Measurements from ENCODE around the gene MAP2K6.
A peak's percentile ranks its signal among the peaks of the same experiment; 100 is the strongest.

The MAP2K6 gene

DNA sequence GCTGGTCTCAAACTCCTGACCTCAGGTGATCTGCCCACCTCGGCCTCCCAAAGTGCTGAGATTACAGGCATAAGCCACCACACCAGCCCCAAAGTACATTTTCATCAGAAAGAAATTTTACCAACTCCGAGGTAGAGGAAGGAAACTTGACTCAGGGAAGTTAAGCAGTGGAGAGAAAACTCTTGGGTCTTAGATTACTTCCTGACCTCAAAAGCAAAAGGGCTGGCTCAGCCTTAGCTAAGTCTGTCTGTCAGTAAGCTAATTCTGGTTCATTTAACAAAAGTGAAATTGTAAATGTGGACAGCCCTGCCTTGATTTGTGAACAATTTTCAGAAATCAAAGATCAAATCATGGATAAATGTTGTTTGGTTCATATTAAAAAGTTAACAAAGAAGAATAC, 30.6 kb downstream of the MAP2K6 start:
- Histone ChIP-seq H3K4me3 (ENCODE audit: low read length) (no peak overlapping the region), H3K9me3 (ENCODE audit: control insufficient read depth, low read length) (peaks cover 12% of the 10 kb centered on the region), H3K9ac (ENCODE audit: low read length) (no peak overlapping the region), H3K4me1 (ENCODE audit: control insufficient read depth, insufficient read depth, low read length) (no peaks in the 10 kb centered on the region), H3K36me3 (ENCODE audit: control insufficient read depth, insufficient read depth, low read length, severe bottlenecking) (no peaks in the 10 kb centered on the region), H3K27me3 (replicated peaks; ENCODE audit: control insufficient read depth, insufficient read depth, low read length) (no peaks in the 10 kb centered on the region)
- DNase-seq (ENCODE audit: low read depth): no peak

DNA sequence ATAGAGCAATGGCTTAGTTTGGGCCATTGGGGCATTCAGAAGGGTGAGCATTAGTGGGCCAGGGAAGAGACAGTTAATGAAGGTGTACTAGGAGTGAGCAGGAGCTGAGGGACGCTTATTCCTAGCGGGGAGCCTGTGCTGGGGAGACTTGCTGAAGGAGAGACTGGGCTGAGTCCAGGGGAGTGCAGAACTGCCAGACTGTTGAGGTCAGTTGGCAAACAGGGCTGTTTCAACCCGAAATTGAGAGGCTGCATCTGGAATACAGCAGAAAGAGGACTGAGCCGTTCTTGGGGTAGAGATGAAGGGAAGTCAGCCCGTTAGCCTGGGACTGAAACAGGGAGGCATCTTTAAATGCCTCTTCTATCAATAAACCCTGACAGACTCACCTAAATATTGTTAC, 33.2 kb downstream of the MAP2K6 start:
- H3K9me3 ChIP-seq (ENCODE audit: control insufficient read depth, low read length): no peaks in the 10 kb centered on the region
- H3K27me3 ChIP-seq (replicated peaks; ENCODE audit: control insufficient read depth, insufficient read depth, low read length): no peaks in the 10 kb centered on the region
- no peaks in the 10 kb centered on the region for H3K36me3 ChIP-seq (ENCODE audit: control insufficient read depth, insufficient read depth, low read length, severe bottlenecking)
- H3K4me3 ChIP-seq (ENCODE audit: low read length): no peak overlapping the region
- no peaks in the 10 kb centered on the region for H3K4me1 ChIP-seq (ENCODE audit: control insufficient read depth, insufficient read depth, low read length)
- no peak for DNase-seq (ENCODE audit: low read depth)
- H3K9ac ChIP-seq (ENCODE audit: low read length): no peak overlapping the region

DNA sequence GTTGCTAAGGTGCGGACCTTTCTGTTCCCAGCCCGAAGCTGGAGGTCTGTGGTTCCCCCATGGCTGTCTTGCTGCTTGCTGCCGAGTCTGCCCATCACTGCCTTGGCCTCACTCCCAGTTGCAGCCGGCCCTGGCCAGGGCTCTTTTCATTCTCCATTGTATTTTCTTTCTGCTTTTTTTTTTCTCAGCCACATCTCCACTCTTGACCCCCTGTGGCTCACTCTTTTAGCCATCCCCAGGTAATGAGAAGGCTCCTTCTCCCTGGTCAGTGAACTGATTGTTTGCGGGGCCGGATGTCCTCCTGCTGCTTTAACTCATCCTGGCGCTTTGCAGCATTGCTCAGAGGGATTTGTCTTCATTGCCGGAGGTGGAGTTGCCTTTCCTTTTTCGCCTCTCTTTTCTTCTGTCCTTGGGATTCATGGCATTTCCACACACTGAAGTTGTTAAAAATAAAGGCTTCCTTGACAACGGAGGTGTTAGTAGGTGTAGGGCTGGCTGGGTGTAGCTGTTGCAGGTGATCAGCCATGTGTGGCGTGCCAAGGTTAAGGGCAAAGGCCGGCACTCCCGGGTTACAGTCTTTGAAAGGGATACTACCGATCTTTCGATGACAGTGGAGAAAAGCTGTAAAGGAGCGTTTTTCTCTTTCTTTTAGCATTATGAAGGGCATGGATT, 34.1 kb downstream of the MAP2K6 start:
- Histone ChIP-seq H3K4me1 (ENCODE audit: control insufficient read depth, insufficient read depth, low read length) (no peaks in the 10 kb centered on the region), H3K9me3 (ENCODE audit: control insufficient read depth, low read length) (no peaks in the 10 kb centered on the region), H3K4me3 (ENCODE audit: low read length) (peak overlapping the region; percentile 42), H3K36me3 (ENCODE audit: control insufficient read depth, insufficient read depth, low read length, severe bottlenecking) (no peaks in the 10 kb centered on the region), H3K27me3 (replicated peaks; ENCODE audit: control insufficient read depth, insufficient read depth, low read length) (no peaks in the 10 kb centered on the region), H3K9ac (ENCODE audit: low read length) (no peak overlapping the region)
- DNase-seq (ENCODE audit: low read depth): peak; percentile 4

DNA sequence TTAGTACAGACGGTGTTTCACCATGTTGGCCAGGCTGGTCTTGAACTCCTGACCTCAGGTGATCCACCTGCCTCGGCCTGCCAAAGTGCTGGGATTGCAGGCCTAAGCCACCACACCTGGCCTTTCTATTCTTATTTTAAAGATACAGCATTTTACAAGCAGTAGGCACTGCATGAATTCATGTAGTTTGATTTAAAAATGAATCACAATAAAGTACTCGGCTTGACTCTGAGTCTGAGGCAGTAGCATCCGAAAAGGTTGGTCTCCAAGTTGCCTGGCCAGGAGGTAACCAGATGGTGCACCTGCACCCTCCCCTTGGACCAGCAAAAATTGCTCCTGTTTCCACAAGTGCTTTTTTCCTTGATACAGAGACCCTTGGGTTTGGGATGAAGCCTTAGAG, 35.6 kb downstream of the MAP2K6 start:
- Histone ChIP-seq H3K36me3 (ENCODE audit: control insufficient read depth, insufficient read depth, low read length, severe bottlenecking) (no peaks in the 10 kb centered on the region), H3K4me1 (ENCODE audit: control insufficient read depth, insufficient read depth, low read length) (no peaks in the 10 kb centered on the region), H3K4me3 (ENCODE audit: low read length) (no peak overlapping the region), H3K9ac (ENCODE audit: low read length) (no peak overlapping the region), H3K9me3 (ENCODE audit: control insufficient read depth, low read length) (no peaks in the 10 kb centered on the region), H3K27me3 (replicated peaks; ENCODE audit: control insufficient read depth, insufficient read depth, low read length) (no peaks in the 10 kb centered on the region)
- no peak for DNase-seq (ENCODE audit: low read depth)

DNA sequence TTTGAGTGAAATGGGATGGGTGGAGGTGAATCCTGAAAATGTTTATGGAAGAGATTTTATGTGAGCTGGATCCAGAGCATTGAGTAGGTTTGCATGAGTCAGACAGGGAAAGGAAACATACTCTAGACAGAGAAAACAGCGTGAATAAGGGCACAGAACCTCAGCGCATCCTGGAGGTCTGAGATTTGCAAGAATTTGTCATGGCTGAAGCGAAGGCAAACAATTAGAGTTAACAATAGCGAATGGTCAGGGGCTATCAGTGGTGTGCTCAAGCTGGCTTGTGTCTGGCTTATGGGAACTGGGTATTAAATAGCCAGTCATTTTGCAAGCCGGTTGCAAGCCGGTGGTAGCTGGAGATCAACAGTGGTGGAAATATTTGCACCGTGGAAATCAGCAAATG, 36.4 kb downstream of the MAP2K6 start:
- no peaks in the 10 kb centered on the region for H3K9me3 ChIP-seq (ENCODE audit: control insufficient read depth, low read length)
- H3K36me3 ChIP-seq (ENCODE audit: control insufficient read depth, insufficient read depth, low read length, severe bottlenecking): no peaks in the 10 kb centered on the region
- no peaks in the 10 kb centered on the region for H3K4me1 ChIP-seq (ENCODE audit: control insufficient read depth, insufficient read depth, low read length)
- no peaks in the 10 kb centered on the region for H3K27me3 ChIP-seq (replicated peaks; ENCODE audit: control insufficient read depth, insufficient read depth, low read length)
- DNase-seq (ENCODE audit: low read depth): no peak
- H3K9ac ChIP-seq (ENCODE audit: low read length): no peak overlapping the region
- H3K4me3 ChIP-seq (ENCODE audit: low read length): no peak overlapping the region

DNA sequence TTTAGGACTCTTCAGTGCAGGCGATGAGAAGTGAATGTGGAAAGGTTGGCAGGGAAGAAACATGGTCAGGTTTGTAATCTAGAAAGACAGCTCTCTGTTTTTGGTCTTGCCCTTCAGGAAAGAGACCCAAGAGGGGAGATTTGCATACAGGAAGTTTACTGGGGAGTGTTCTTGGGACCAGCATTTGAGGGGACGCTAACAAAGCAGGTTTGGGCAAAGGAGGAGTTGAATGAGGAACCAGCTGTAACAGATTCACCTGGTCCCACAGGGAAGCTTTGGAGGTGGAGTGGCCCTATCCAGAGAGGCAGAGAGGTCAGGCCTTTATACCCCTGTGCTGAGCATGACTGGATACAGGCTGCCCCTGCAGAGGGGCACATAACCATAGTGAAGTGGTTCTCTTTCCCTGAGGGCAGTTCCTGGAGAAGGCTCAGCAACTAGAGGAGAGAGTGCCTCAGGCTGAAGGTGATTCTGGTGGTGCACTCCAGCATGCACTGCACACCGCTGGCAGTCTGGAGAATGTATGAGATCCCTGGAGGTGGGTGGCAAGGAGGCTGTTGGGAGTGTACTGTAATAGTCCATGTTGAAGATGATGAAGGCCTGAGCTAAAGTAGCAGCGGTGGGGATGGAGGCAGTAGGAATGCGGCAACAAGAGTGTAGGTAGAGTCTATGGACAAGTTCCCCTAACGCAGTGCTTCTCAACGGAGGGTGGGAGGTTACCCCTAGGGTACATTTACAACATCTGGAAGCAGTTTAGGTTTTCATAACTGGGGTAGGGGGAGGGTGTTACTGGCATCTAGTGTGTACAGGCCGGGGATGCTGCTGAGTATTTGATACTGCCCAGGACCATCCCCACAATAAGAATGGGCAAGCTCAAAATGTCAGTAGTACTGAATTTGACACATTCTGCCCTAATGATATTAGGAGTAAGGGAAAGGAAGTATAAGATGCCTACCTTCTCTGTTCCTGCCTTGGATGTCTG, 37.2 kb downstream of the MAP2K6 start:
- no peak for DNase-seq (ENCODE audit: low read depth)
- no peaks in the 10 kb centered on the region for H3K4me1 ChIP-seq (ENCODE audit: control insufficient read depth, insufficient read depth, low read length)
- H3K4me3 ChIP-seq (ENCODE audit: low read length): no peak overlapping the region

DNA sequence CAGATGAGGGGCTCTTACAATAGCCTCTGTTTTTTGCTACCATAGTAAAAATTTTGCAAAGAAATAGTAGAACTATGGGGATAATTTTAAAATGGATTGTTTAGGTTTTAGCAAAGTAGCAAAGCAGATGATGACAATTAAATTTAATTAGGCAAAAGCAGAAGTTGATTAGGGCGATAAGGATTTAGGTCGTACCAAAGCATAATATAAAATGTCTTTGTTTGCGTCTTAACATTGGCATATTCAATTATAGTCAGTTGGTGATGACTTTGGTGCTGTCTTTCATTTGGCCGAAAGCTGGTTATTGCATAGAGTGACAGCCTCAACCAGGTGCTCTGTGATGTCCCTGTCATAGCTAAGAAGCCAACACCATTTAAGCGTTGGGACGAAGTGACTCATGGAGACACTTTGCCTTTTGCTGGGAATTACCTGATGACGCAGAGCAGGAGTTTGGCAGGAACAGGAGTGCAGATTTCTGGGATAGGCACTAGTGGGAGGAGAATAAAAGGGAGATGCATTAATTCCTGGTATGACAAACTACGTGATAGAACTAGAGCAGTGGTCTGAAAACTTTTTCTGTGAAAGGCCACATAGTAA, 38.3 kb downstream of the MAP2K6 start:
- no peaks in the 10 kb centered on the region for H3K9me3 ChIP-seq (ENCODE audit: control insufficient read depth, low read length)
- no peaks in the 10 kb centered on the region for H3K27me3 ChIP-seq (replicated peaks; ENCODE audit: control insufficient read depth, insufficient read depth, low read length)
- no peaks in the 10 kb centered on the region for H3K36me3 ChIP-seq (ENCODE audit: control insufficient read depth, insufficient read depth, low read length, severe bottlenecking)
- no peaks in the 10 kb centered on the region for H3K4me1 ChIP-seq (ENCODE audit: control insufficient read depth, insufficient read depth, low read length)
- no peak for DNase-seq (ENCODE audit: low read depth)
- H3K4me3 ChIP-seq (ENCODE audit: low read length): no peak overlapping the region
- H3K9ac ChIP-seq (ENCODE audit: low read length): no peak overlapping the region

More for the DNA sequence above, 37.2 kb downstream of the MAP2K6 start:
- Histone ChIP-seq H3K9ac (ENCODE audit: low read length) (no peak overlapping the region), H3K9me3 (ENCODE audit: control insufficient read depth, low read length) (no peaks in the 10 kb centered on the region), H3K27me3 (replicated peaks; ENCODE audit: control insufficient read depth, insufficient read depth, low read length) (no peaks in the 10 kb centered on the region), H3K36me3 (ENCODE audit: control insufficient read depth, insufficient read depth, low read length, severe bottlenecking) (no peaks in the 10 kb centered on the region)

DNA sequence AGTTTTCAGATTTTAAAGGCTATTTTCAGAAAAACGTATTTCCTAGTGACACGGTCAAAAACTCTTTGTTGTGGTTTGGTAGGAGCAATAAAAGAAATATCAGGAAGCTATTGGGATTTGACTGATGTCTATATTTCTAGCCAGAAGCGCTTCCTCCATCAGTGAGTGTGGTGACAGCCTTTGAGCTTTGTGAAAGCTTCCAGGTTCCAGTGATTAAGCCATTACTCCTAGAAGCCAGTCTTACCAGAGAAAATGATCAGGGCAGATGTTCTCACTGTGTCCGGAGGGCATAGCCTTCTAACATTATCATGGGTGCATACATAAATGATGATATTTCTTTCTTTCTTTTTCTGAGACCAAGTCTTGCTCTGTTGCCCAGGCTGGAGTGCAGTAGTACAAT, 39.6 kb downstream of the MAP2K6 start:
- Histone ChIP-seq H3K9me3 (ENCODE audit: control insufficient read depth, low read length) (no peaks in the 10 kb centered on the region), H3K27me3 (replicated peaks; ENCODE audit: control insufficient read depth, insufficient read depth, low read length) (no peaks in the 10 kb centered on the region), H3K4me1 (ENCODE audit: control insufficient read depth, insufficient read depth, low read length) (no peaks in the 10 kb centered on the region), H3K36me3 (ENCODE audit: control insufficient read depth, insufficient read depth, low read length, severe bottlenecking) (no peaks in the 10 kb centered on the region), H3K4me3 (ENCODE audit: low read length) (no peak overlapping the region), H3K9ac (ENCODE audit: low read length) (no peak overlapping the region)
- no peak for DNase-seq (ENCODE audit: low read depth)

DNA sequence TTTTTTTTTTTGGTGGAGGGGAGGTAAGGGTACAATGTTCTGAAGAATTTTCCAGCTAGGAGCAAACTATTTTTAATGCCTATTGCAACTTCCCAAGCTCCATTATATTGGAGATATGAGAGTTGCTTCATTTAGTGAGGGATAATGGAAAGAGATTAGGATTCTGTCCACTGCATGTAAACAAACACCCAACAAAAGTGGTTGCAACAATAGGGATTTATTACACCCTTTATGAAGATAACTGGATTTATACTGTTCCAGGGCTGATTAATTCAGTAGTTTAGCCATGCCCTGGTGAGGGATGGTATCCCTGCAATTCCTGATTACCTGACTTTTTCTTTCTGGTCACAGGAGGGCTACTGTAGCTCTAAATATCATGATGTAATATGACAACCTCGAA, 40.5 kb downstream of the MAP2K6 start:
- H3K9ac ChIP-seq (ENCODE audit: low read length): no peak overlapping the region
- no peaks in the 10 kb centered on the region for H3K36me3 ChIP-seq (ENCODE audit: control insufficient read depth, insufficient read depth, low read length, severe bottlenecking)
- H3K4me3 ChIP-seq (ENCODE audit: low read length): no peak overlapping the region
- H3K27me3 ChIP-seq (replicated peaks; ENCODE audit: control insufficient read depth, insufficient read depth, low read length): no peaks in the 10 kb centered on the region
- no peaks in the 10 kb centered on the region for H3K4me1 ChIP-seq (ENCODE audit: control insufficient read depth, insufficient read depth, low read length)
- DNase-seq (ENCODE audit: low read depth): no peak
- no peaks in the 10 kb centered on the region for H3K9me3 ChIP-seq (ENCODE audit: control insufficient read depth, low read length)

DNA sequence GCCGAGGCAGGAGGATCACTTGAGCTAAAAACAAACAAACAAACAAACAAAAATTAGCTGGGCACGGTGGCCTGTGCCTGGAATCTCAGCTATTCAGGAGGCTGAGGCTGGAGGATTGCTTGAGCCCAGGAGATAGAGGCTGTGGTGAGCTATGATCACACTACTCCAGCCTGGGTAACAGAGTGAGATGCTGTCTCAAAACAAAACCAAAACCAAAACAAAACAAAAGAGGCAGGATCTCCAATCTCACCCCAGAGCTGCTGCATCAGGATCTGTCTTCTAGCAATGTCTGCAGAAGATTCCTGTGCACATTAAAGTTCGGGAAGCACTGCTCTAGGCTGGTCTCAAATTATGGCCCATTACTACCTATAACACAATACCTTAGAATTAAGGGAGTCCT, 43.1 kb downstream of the MAP2K6 start:
- H3K36me3 ChIP-seq (ENCODE audit: control insufficient read depth, insufficient read depth, low read length, severe bottlenecking): no peaks in the 10 kb centered on the region
- H3K9ac ChIP-seq (ENCODE audit: low read length): no peak overlapping the region
- no peak overlapping the region for H3K4me3 ChIP-seq (ENCODE audit: low read length)
- peaks cover 3% of the 10 kb centered on the region for H3K27me3 ChIP-seq (replicated peaks; ENCODE audit: control insufficient read depth, insufficient read depth, low read length)
- no peaks in the 10 kb centered on the region for H3K9me3 ChIP-seq (ENCODE audit: control insufficient read depth, low read length)
- DNase-seq (ENCODE audit: low read depth): no peak
- no peaks in the 10 kb centered on the region for H3K4me1 ChIP-seq (ENCODE audit: control insufficient read depth, insufficient read depth, low read length)
